HG03342 (cell line): ENCODE data around the gene GJB6.
A peak's percentile ranks its signal among the peaks of the same experiment; 100 is the strongest.

ENCODE experiments used
- ATAC-seq: cut with Tn5 transposase; IDR thresholded peaks from one replicate; pipeline ENCODE4 v1.9.1; 2021; ENCODE audit warnings: mild to moderate bottlenecking, moderate library complexity; ENCODE audit not compliant: unreplicated experiment

The GJB6 gene

GRCh38 chr13:20227730-20228129 is 4.4 kb downstream of the GJB6 start:
- no peak for ATAC-seq

- no peak for ATAC-seq
Measured at GRCh38 chr13:20227288-20227687, 4.8 kb downstream of the GJB6 start.

DNA sequence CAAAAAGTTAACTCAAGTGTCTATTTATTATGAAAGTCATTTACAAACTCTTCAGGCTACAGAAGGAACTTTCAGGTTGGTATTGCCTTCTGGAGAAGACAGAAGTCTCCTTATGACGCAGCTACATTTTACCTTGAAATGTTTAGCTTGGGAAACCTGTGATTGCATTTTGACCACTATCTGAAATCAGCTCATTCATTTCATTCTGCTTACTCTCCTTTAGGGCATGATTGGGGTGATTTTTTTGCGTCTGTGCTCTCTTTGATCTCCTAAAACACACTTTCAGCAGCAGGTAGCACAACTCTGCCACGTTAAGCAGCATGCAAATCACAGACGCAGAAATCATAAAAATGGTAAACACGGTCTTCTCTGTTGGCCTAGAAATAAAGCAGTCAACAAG is 9.6 kb downstream of the GJB6 start:
- ATAC-seq = no peak

- ATAC-seq = no peak
Measured at GRCh38 chr13:20221772-20222171, 10.3 kb downstream of the GJB6 start.

DNA sequence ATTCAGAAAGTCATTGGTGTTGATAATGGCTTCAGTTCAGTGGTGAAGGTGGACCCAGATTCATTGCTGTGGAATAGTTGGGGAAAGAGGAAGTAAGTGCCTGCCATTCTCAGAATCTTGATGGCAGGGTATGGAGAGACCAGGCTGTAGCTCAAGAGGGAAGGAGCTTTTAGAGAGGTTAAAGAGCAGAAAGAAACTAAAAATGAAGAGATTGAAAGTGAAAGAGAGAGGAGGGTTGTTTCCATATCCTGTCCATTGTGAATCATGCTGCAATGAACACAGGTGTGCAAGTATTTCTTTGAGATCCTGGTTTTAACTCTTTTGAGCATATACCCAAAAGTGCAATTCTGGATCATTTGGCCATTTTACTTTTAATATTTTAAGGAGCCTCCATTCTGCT is 12.5 kb downstream of the GJB6 start:
- peak; percentile 90 for ATAC-seq

DNA sequence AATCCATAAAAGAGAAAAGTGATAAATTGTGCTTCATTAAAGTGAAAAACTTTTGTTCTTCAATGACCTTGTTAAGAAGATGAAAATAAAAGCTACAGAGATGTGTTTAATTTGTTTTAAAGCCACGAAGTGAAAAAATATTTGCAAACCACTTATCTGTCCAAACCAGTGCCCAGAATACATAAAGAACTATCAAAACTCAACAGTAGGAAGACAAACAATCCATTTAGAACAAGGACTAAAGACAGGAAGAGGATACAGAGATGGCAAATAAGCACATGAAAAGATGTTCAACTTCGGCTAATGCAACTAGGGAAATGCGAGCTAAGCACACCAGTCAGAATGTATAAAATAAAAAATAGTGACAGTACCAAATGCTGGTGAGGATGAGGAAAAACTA is 15.0 kb downstream of the GJB6 start:
- no peak for ATAC-seq

DNA sequence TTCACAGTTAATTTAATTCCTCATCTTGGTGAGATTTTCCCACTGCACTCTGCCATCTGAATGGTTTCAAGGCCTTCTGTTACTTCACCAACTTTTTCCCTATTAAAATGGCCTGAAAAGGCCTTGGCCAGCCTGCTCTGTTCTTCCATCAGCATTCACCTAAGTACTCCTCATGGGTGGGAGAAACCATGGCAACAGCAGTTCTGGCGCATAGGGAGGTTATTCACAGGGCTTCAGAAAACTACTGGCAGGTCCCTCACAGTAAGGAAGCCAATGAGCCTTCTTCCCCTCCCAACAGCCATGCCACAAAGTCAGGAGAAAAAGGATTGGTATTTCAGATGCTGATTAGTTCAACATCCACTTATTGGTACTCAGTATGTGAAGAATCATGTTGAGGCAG is 22.2 kb downstream of the GJB6 start:
- no peak for ATAC-seq

- ATAC-seq = no peak
Measured at GRCh38 chr13:20206698-20207235, 25.4 kb downstream of the GJB6 start.

- ATAC-seq = no peak
Measured at GRCh38 chr13:20206065-20206697, 25.9 kb downstream of the GJB6 start.

DNA sequence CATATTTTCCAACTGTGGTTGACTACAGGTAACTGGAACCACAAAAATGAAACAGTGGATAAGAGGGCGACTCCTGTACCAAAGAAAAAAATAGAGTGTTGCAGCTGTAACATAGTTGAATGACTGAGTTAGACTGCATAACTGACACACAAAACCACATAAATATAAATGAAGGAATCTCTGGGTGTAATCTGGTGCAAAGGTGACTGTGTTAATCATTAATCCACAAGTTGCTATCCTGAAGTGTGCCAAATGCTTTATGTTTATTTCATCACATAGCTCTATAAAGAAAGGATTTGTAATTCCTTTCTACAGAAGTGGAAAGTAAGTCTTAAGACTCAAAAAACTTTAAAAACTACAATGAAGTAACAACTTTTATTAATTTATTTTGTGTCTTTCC is 33.3 kb downstream of the GJB6 start:
- no peak for ATAC-seq

GRCh38 chr13:20197361-20197834 is 34.7 kb downstream of the GJB6 start:
- peak; percentile 47 for ATAC-seq

- ATAC-seq = no peak
Measured at GRCh38 chr13:20195801-20196200, 36.3 kb downstream of the GJB6 start.

DNA sequence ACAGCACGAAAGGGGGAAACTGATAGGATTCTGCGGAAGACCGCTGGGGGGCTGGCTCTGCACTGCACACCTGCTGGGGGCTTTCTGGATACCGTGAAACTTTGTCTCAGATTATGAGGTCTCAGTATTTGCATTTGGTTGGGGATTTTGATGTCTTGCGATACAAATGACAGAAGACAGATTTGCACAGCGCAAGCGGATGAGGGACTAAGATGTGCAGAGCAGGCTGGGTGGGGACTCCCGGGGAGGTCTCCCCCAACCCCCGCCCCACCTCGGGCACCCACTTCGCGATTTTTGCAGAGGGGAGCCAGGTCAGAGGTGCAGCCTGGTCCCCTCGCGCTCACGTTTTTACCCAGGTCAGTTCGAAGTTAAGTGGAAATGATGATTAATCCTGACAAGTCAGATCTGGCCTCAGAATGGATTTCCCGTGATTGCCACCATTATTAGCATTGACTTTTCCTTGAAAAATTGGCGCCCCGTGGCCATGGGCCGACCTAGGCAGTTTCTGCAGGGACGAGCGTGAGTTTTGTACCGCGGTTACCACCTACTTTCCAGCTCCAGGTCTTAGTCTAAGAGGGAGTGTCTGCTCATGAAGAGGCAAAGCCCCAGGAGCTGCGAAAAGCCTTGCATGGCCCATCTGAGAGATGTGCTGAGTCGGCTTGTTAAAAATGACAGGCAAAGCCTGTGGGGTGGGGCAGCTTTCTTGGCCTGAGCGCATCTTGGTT is 38.0 kb downstream of the GJB6 start:
- no peak for ATAC-seq

DNA sequence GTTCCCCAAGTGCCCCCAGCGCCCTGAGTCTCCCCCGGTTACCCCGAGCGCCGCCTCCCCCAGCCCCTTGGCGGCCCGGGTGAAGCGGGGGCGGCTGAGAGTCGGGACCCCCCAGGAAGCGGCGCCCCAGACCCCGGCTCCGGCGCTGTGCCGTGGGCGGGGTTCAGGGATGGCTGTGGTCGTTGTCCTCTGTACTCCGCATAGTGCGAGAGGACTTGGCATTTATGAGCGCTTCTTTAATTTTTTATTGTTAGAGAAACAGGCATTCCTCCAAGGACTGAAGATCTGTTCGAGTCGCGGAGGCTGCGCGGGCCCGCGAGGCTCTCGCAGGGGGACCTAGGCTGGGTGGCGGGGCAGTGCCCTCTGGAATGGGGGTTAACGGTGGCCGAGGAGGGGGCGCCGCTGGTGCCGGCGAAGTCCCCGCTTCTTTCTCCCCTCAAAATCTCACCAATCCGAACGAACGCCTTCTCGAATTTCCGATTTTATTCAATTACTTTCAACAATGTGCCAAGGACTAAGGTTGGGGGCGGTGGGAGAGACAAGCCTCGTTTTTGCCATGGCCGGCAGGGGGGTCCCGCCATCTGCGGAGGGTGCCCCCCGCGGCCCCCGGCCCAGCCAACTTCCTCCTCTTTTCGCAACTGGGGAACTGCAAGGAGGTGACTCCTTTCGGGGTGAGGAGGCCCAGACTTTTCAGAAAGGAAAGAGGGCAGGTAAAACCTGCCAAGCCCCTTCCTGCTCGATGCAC is 38.8 kb downstream of the GJB6 start:
- ATAC-seq = no peak

DNA sequence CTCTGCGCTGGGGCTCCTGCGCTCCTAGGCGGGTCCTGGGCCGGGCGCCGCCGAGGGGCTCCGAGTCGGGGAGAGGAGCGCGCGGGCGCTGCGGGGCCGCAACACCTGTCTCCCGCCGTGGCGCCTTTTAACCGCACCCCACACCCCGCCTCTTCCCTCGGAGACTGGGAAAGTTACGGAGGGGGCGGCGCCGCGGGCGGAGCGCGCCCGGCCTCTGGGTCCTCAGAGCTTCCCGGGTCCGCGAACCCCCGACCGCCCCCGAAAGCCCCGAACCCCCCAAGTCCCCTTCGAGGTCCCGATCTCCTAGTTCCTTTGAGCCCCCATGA is 39.3 kb downstream of the GJB6 start, which contains the start of gene GJB2:
Gene GJB2 (minus strand): TSS at position 103 of the 326 bp plus-strand sequence. CDS start 3,357 bp downstream, outside the sequence.
- ATAC-seq = no peak

GRCh38 chr13:20192158-20192835 is 39.8 kb downstream of the GJB6 start:
- no peak for ATAC-seq

DNA sequence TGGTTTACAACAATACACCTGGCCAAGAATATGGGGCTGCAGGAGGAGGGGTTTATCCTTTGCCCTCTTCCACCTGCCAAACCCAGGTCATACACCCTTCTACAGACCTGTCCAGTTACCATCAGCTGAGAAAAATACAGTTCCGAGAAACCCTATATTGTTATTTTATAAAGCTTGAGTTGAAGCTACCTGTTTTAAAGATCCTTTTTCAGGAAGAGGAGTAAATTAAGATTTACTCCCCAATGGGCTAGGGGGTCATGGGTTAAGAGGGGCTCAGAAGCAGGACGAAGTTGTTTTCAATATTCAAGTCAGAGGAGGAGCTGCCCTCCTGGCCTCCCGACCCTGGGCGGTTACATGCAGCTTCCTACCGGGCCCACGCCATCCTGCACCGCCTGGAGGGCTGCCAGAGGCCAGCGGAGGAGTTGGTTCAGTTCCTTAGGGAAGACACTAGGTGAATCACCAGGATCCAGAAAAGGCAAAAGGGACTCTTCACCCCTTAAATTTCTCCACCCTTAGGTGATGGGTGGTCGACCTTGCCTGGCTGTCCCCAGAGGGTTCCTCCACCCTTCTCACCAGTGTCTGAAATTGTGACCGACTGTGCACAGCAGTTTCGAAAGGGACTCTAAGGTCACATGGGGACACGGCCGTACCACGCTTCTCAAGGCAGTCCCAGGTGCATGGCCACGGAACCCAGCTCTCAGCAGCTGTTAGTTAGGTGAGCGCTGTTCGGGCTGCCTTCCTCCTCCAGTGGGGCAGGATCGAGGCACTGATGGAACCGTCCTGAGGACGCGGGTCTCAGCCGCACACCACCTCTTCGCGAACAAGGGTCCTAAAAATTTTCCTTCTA is 40.6 kb downstream of the GJB6 start:
- no peak for ATAC-seq

DNA sequence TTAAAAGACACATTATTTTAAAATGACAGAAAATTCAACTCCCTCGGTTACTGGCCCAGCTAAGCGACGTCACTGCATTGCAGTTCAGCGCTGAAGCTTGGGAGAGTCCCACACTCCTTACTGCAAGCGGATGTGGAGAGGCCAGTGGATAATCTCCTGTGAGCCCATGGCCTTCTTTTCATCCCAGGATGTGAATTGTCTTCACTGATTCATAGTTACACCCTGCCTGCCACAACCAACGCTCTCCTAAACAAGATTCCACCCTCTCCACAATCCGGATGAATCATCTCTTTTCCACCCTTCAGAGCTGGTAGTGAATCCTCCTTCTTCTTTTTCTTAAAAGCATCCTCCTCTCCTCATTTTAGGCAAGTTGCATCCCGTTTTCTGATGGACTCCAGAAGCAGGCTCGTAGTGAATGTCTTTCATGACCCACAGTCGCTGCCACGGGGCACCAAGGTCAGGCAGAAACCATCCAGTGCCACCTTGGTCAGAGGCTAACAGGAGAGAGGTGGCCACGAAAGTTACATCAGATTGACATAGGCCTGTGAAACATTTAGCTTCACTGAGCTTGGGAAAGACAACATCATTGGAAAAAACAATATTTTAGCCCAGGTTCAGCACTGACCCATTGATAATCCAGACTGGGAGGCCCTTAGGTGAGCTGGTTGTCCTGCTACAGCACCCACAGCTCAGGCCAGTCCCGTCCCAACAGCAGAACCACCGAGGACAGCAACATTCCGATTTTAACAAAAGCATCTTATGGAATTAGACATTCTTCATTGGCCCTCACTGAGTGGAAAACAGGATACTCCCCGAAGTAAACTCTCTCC is 41.4 kb downstream of the GJB6 start:
- no peak for ATAC-seq

- ATAC-seq = no peak
Measured at GRCh38 chr13:20190076-20190475, 42.0 kb downstream of the GJB6 start.
